HUDEP-2 (cell line): Measurements from ENCODE around the gene TMEM217.
"Not testable (repeated sequence)": the region's sequence is repeated elsewhere in the genome, so short reads cannot be mapped to it uniquely, and the experiment has no call there.

Experiments used
- DNase-seq, 76 experiments: peaks; one replicate each; lab custom pipeline; 2025; ENCODE audit not compliant: unreplicated experiment in 76 of 76; lab: John Stamatoyannopoulos, UW

The TMEM217 gene

GRCh38 chr6:37218511-37218910 lies 39.4 kb downstream of the TMEM217 start:
- no peak for DNase-seq

GRCh38 chr6:37218061-37218460 lies 39.9 kb downstream of the TMEM217 start:
- no peak for DNase-seq

- no peak for DNase-seq
These were observed 45.7 kb downstream of the TMEM217 start for GRCh38 chr6:37212268-37212667.

GRCh38 chr6:37210313-37210968 lies 47.5 kb downstream of the TMEM217 start:
- DNase-seq: peak in 70 of 76 experiments; percentile 26 to 94 (median 76)

GRCh38 chr6:37209461-37210205 lies 48.3 kb downstream of the TMEM217 start:
- DNase-seq: peak in 1 of 76 experiments; percentile 38

- DNase-seq: no peak
These were observed 49.2 kb downstream of the TMEM217 start for GRCh38 chr6:37208793-37209192.

GRCh38 chr6:37207903-37208456 lies 50.0 kb downstream of the TMEM217 start:
- DNase-seq: peak in 75 of 76 experiments; percentile 58 to 98 (median 95)

GRCh38 chr6:37206622-37207021 lies 51.3 kb downstream of the TMEM217 start:
- DNase-seq: no peak

- no peak for DNase-seq
These were observed 52.0 kb downstream of the TMEM217 start for GRCh38 chr6:37205997-37206340.

GRCh38 chr6:37205175-37205996 lies 52.6 kb downstream of the TMEM217 start:
- peak in 59 of 76 experiments; percentile 23 to 80 (median 50) for DNase-seq

- peak in 55 of 76 experiments; percentile 15 to 76 (median 45) for DNase-seq
These were observed 53.8 kb downstream of the TMEM217 start for GRCh38 chr6:37204014-37204751.

- DNase-seq: peak in 14 of 76 experiments; percentile 9 to 71 (median 42)
These were observed 55.0 kb downstream of the TMEM217 start for GRCh38 chr6:37202788-37203491.

GRCh38 chr6:37201726-37202125 lies 56.2 kb downstream of the TMEM217 start:
- DNase-seq: no peak

GRCh38 chr6:37200085-37200484 lies 57.9 kb downstream of the TMEM217 start:
- DNase-seq: no peak

GRCh38 chr6:37196451-37196850 lies 61.5 kb downstream of the TMEM217 start:
- not testable (repeated sequence) for DNase-seq

- not testable (repeated sequence) for DNase-seq
These were observed 63.1 kb downstream of the TMEM217 start for GRCh38 chr6:37194886-37195285.

GRCh38 chr6:37192666-37193065 lies 65.3 kb downstream of the TMEM217 start:
- DNase-seq: no peak

GRCh38 chr6:37190159-37190535 lies 67.8 kb downstream of the TMEM217 start:
- peak in 1 of 76 experiments; percentile 26 for DNase-seq

GRCh38 chr6:37188962-37189510 lies 68.9 kb downstream of the TMEM217 start:
- no peak for DNase-seq
